ENCODE data around the gene CDH16.

Gene CDH16

DNA sequence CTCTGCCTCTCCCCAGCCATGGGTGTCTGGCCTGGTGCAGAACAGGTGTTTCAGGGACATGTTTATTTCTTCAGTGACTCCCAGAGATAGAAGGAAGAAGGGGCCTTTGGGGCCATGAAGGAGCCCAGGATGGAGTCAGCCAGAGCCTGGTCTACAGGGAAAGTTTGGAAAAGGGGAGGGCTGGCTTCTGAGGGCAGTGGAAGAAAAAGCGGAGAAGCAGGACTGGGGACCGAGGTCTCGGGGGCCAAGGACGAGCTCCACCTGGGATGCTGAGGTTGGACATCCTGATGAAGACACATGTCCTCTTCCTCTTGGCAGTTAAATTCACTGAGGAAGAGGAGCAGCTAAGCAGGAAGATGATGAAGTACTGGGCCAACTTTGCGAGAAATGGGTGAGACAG lies 24.3 kb upstream of the CDH16 start:
- TF ChIP-seq SIN3A (IDR thresholded peaks at IDR 0.05; ENCODE audit: borderline replicate concordance, insufficient read depth, low read length) (no peak), TAF1 (IDR thresholded peaks at IDR 0.05; ENCODE audit: borderline replicate concordance, insufficient read depth, low read length) (no peak), FOXP2 (optimal IDR thresholded peaks at IDR 0.05; ENCODE audit: borderline replicate concordance, extremely low read depth, extremely low read length, insufficient read depth) (no peak), POLR2AphosphoS5 (IDR thresholded peaks at IDR 0.05; ENCODE audit: low read depth, low read length) (no peak)
- TF ChIP-seq, protein P1, sequence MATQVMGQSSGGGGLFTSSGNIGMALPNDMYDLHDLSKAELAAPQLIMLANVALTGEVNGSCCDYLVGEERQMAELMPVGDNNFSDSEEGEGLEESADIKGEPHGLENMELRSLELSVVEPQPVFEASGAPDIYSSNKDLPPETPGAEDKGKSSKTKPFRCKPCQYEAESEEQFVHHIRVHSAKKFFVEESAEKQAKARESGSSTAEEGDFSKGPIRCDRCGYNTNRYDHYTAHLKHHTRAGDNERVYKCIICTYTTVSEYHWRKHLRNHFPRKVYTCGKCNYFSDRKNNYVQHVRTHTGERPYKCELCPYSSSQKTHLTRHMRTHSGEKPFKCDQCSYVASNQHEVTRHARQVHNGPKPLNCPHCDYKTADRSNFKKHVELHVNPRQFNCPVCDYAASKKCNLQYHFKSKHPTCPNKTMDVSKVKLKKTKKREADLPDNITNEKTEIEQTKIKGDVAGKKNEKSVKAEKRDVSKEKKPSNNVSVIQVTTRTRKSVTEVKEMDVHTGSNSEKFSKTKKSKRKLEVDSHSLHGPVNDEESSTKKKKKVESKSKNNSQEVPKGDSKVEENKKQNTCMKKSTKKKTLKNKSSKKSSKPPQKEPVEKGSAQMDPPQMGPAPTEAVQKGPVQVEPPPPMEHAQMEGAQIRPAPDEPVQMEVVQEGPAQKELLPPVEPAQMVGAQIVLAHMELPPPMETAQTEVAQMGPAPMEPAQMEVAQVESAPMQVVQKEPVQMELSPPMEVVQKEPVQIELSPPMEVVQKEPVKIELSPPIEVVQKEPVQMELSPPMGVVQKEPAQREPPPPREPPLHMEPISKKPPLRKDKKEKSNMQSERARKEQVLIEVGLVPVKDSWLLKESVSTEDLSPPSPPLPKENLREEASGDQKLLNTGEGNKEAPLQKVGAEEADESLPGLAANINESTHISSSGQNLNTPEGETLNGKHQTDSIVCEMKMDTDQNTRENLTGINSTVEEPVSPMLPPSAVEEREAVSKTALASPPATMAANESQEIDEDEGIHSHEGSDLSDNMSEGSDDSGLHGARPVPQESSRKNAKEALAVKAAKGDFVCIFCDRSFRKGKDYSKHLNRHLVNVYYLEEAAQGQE (IDR thresholded peaks at IDR 0.05; ENCODE audit: insufficient read depth in 1 of 2, low read depth in 2 of 2, low read length in 2 of 2) = no peak

DNA sequence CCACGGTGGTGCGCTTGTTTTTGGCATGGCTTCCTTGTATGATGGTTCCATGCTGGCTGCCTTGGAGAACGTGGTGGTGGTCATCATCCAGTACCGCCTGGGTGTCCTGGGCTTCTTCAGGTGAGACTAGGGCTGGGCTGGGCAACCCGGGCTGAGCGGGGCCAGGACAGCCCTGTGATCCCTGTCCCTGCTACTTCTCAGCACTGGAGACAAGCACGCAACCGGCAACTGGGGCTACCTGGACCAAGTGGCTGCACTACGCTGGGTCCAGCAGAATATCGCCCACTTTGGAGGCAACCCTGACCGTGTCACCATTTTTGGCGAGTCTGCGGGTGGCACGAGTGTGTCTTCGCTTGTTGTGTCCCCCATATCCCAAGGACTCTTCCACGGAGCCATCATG lies 21.6 kb upstream of the CDH16 start:
- TF ChIP-seq, protein P1 (IDR thresholded peaks at IDR 0.05; ENCODE audit: insufficient read depth in 1 of 2, low read depth in 2 of 2, low read length in 2 of 2) = no peak
- TF ChIP-seq TAF1 (IDR thresholded peaks at IDR 0.05; ENCODE audit: borderline replicate concordance, insufficient read depth, low read length) = no peak
- no peak for TF ChIP-seq FOXP2 (optimal IDR thresholded peaks at IDR 0.05; ENCODE audit: borderline replicate concordance, extremely low read depth, extremely low read length, insufficient read depth)
- TF ChIP-seq POLR2AphosphoS5 (IDR thresholded peaks at IDR 0.05; ENCODE audit: low read depth, low read length) = no peak
- TF ChIP-seq SIN3A (IDR thresholded peaks at IDR 0.05; ENCODE audit: borderline replicate concordance, insufficient read depth, low read length) = no peak

DNA sequence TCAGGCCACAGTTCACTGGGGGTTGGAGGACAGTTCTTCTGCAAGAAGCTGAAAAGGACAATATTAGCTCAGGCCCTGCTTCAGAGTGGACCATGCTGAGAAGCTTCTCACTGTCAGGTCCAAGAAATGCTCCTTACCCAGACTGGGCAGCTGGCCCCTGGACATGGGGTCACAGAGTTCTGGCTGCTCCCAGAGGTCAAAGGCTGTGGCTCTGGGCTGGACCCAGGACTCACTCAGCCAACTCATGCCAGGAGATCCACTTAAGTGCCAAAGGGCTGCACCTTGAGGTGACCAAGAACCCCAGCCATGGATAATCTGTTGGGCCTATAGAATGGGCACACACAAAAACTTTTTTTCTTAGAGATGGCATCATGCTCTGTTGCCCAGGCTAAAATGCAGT lies 20.7 kb upstream of the CDH16 start:
- TF ChIP-seq, protein P1 (IDR thresholded peaks at IDR 0.05; ENCODE audit: insufficient read depth in 1 of 2, low read depth in 2 of 2, low read length in 2 of 2) = no peak
- TF ChIP-seq SIN3A (IDR thresholded peaks at IDR 0.05; ENCODE audit: borderline replicate concordance, insufficient read depth, low read length) (no peak), FOXP2 (optimal IDR thresholded peaks at IDR 0.05; ENCODE audit: borderline replicate concordance, extremely low read depth, extremely low read length, insufficient read depth) (no peak), TAF1 (IDR thresholded peaks at IDR 0.05; ENCODE audit: borderline replicate concordance, insufficient read depth, low read length) (no peak), POLR2AphosphoS5 (IDR thresholded peaks at IDR 0.05; ENCODE audit: low read depth, low read length) (no peak)

DNA sequence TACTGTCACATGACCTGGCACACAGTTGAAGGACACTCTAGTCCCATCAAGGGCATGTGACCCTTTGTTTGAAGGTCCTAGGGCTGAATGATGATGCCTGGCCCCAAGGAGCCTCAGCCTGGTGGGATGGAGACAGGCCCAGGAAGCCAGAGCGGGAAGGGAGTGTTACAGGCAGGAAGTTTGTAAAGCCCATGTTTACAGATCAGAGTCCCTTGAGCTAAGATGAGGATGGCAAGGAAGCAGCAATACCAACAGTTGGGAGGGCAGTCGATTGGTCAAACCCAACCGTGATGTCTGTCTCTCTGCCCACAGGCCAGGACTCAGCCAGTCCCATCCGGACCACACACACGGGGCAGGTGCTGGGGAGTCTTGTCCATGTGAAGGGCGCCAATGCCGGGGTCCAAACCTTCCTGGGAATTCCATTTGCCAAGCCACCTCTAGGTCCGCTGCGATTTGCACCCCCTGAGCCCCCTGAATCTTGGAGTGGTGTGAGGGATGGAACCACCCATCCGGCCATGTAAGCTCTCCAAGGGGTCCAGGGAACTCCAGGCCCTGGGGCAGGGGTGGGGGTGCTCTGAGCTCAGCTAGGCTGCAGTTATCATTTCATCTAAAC lies 19.1 kb upstream of the CDH16 start:
- TF ChIP-seq, protein P1 (IDR thresholded peaks at IDR 0.05; ENCODE audit: insufficient read depth in 1 of 2, low read depth in 2 of 2, low read length in 2 of 2) = no peak
- TF ChIP-seq SIN3A (IDR thresholded peaks at IDR 0.05; ENCODE audit: borderline replicate concordance, insufficient read depth, low read length) (no peak), FOXP2 (optimal IDR thresholded peaks at IDR 0.05; ENCODE audit: borderline replicate concordance, extremely low read depth, extremely low read length, insufficient read depth) (no peak)
